Measurements from ENCODE around the gene CLEC2B. TPM values are rescaled to one million over a fixed set of nuclear protein-coding genes. Genes with fewer than 3 reads are reported as not detected.
"Not testable (repeated sequence)": the region's sequence is repeated elsewhere in the genome, so short reads cannot be mapped to it uniquely, and the experiment has no call there.

The CLEC2B gene
- total RNA-seq: 10 to 100 TPM in 1 of 2 experiments, 1 to 10 TPM in 1; 10.0 to 10.8 TPM

DNA sequence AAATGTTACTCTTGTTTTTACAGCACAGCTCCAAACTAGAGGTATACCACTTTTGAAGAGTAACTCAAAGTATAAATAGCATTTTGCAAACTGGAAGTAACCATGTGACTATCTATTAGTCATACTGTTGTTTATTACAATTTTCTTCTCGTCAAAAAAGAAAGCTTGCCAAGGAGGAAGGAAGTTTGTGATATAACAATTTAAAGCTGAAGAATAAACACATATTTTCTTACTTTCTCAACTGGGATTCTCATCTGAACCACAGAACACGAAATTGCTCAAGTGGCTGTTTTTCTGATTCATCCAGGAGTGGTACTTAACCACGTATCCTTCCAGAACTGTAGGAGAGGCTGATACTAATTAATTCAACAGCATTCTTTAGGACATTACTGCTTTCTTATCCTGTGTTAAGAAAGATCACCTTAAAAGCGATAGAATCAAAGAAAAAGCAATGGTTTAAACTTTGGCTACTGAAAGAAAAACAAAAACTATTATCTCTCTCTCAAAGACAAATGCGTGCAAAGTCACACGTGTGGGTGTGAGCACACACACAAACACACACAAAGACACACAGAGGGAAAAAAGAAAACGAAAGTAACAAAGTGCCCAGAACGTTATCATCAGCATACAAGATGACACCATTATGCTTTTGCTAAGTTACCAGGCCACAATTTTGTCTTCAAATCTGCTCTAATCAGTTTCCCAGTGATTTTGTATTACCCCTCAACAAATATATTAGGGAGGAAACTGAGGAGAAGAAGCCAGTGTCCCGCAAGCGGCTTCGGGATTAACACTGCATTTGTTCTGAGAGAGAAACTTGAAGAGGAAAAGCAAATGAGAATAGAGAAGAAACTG lies at the start of gene CLEC2B:
Gene CLEC2B, minus strand, starts transcription at position 48 of the 855 bp plus-strand sequence.
- ChIA-PET CTCF (no interaction called here), POLR2A (interaction anchor here (1.0 kb wide), 1 partner anchor 111 kb away, joined by 5 read pairs; no protein-coding TSS in a partner anchor)

- ChIA-PET POLR2A (interaction anchor here (0.7 kb wide), 1 partner anchor 98 kb away, joined by 5 read pairs; no protein-coding TSS in a partner anchor), CTCF (no interaction called here)
Measured at GRCh38 chr12:9911708-9912107, 42.6 kb upstream of the CLEC2B start.

DNA sequence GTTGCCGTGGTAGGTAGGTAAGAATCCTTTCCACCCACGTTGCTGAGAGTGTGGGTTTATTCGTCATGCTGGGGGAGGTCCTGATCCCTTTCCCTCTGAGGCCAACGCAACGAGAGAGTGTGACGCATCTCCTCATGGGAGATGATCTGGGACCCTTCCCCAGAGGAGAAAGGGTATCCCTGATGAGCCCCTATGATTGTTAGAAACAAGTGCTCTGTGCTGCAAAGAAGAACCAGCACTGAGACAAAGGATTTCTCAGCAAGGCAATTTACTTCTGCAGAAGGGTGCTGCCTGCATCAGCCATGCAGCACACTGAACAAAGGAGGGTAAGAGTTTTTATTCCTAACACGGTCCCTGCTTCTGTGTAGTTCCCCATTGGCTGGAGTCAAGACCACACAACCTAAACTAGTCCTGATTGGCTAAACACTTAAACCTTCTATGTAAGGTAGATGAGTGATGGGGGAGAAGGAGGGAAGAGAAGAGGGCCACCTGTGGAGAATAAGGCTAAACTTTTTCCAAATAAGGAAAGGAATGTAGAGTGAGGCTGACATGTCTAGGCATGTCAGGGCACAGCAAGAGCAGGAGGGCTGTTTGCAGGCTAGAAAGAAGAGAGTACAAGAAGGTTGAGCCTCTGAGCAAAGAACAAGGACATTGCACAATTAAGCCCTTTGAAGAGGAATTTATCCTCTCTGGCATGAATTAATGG lies 41.7 kb upstream of the CLEC2B start:
- ChIA-PET CTCF (no interaction called here), POLR2A (no interaction called here)

GRCh38 chr12:9909724-9910123 lies 40.6 kb upstream of the CLEC2B start:
- ChIA-PET POLR2A (no interaction called here), CTCF (interaction anchor here (0.7 to 0.9 kb wide), 2 partner anchors 16 to 290 kb away, joined by 3 to 4 read pairs; no protein-coding TSS in a partner anchor)

GRCh38 chr12:9908350-9908749 lies 39.2 kb upstream of the CLEC2B start:
- ChIA-PET CTCF (no interaction called here), POLR2A (no interaction called here)

- ChIA-PET CTCF (no interaction called here), POLR2A (no interaction called here)
Measured at GRCh38 chr12:9907769-9908168, 38.6 kb upstream of the CLEC2B start.

GRCh38 chr12:9906873-9907272 lies 37.7 kb upstream of the CLEC2B start:
- ChIA-PET POLR2A (interaction anchor here (0.7 kb wide), 1 partner anchor 28 kb away, joined by 3 read pairs; no protein-coding TSS in a partner anchor), CTCF (interaction anchor here (0.9 to 1.4 kb wide), 2 partner anchors 33 to 156 kb away, joined by 3 to 6 read pairs; no protein-coding TSS in a partner anchor)

- ChIA-PET POLR2A (no interaction called here), CTCF (interaction anchor here (0.6 kb wide), 1 partner anchor 129 kb away, joined by 4 read pairs; no protein-coding TSS in a partner anchor)
Measured at GRCh38 chr12:9902539-9903228, 33.5 kb upstream of the CLEC2B start.

DNA sequence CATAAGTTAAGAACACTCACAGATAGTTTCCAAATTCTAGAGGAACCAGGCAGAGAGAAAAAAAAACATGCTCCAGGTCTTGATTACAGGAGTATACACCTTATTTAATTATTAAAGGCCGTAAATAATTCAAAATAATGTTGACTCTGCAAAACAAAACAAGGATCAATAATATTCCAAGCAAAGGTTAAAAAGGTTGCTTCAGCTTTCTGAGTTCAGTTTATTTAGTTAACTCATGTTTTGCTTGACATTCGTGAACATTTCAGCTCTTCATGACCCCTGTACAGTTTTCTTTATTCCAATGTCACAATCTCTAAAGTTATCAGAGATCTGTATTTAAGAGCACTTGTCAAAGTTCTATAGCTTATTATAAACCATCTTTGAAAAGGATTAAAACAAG lies 31.8 kb upstream of the CLEC2B start:
- POLR2A ChIA-PET: no interaction called here
- CTCF ChIA-PET: no interaction called here

GRCh38 chr12:9899209-9899608 lies 30.1 kb upstream of the CLEC2B start:
- CTCF ChIA-PET: no interaction called here
- POLR2A ChIA-PET: no interaction called here

DNA sequence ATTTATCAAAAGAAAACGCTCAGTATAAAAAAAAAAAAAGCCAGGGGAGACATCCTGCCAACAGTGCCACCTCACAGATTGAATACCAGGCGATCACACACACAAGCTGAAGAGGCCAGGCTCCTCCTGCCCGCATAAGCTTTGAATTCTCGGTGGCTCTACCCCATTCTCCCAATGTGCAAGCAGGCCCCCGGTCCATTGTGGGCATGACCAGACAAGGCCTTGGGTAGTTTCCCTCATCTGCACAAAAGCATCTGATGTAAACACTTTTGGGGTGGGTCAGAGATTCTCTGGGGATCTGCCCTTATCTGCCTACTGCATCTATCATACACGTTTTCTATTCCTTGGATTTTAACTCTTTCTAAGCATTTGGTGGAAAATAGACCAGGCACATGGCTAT lies 28.4 kb upstream of the CLEC2B start:
- POLR2A ChIA-PET: no interaction called here
- CTCF ChIA-PET: interaction anchor here (0.6 kb wide), 1 partner anchor 122 kb away, joined by 3 read pairs; no protein-coding TSS in a partner anchor

DNA sequence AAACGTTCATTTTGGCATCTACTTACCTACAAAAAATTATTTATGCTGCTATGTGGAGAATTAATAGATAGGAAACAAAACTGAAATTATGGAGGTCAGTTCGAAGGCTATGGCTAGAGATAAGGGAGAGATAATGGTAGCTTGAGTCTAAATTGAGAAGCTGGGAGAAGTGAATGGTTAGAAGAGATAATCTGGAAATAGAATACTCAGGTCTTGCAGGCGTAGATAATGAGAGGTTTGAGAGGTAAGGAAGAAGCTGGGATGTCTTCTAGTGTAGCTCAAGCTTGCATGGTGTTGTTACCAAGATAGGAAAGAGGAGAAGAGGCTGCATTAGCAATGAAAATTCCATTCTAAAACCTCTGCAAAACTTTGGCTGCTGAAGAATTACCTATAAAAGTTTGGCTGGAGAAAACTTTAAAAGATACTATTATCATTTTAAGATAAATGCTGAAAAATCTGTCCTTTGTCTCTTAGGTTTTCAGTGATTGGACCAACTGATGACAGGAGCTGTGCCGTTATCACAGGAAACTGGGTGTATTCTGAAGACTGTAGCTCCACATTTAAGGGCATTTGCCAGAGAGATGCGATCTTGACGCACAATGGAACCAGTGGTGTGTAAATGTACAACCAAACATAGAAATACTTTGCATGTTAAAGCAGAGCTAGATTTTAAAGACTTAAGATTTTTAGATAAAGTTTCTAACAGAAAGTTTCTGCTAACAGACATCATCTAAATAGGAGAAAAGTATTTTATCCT lies 26.2 kb upstream of the CLEC2B start:
- POLR2A ChIA-PET: interaction anchor here (0.7 kb wide), 1 partner anchor 312 kb away, joined by 4 read pairs; no protein-coding TSS in a partner anchor
- CTCF ChIA-PET: interaction anchor here (1.3 to 1.5 kb wide), 2 partner anchors 24 to 81 kb away, joined by 3 to 4 read pairs; no protein-coding TSS in a partner anchor

GRCh38 chr12:9888665-9889273 lies 19.6 kb upstream of the CLEC2B start:
- POLR2A ChIA-PET: no interaction called here
- CTCF ChIA-PET: no interaction called here

GRCh38 chr12:9883175-9883574 lies 14.0 kb upstream of the CLEC2B start:
- POLR2A ChIA-PET: no interaction called here
- CTCF ChIA-PET: no interaction called here

DNA sequence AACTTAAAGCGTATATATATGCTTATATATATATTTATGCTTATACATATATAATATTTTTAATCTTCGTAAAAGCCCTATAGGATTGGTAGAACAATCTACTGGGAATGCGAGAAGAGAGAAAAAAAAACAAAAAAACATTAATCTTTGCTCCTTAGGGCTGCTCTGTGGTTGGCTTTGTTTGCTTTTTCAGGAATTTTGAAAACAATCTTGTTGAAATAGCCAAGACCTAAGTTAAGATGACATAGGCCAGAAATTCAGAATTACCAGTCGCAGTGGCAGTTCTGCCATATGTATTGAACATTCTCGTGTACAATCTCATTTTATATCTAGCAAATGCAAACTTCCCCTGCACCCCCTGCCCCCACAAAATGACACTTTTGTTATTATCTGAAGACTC lies 12.8 kb upstream of the CLEC2B start:
- CTCF ChIA-PET: no interaction called here
- POLR2A ChIA-PET: no interaction called here

DNA sequence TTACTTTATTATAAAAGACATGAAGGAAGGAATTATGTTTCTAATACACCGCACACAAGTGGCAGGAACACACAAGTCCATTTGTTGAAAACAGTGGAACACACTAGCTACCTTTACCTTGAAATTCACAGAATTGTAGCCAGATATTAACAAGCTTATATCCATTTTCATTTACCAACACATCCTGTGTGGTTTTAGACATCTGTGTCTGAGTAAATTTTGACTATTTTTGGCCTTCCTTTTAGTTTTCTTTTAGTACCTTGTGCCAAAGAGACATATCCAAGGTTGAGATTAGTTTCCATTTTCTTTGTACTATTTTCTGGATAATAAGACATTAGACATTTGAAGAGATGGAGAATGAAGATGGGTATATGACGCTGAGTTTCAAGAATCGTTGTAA lies 12.1 kb upstream of the CLEC2B start, which contains the start of gene KLRF2:
Gene KLRF2, plus strand, starts transcription at position 244 of the 400 bp plus-strand sequence. Its CDS starts 107 bp downstream, at position 351.
- CTCF ChIA-PET: no interaction called here
- POLR2A ChIA-PET: no interaction called here

GRCh38 chr12:9880532-9881078 lies 11.5 kb upstream of the CLEC2B start:
- CTCF ChIA-PET: no interaction called here
- POLR2A ChIA-PET: no interaction called here

DNA sequence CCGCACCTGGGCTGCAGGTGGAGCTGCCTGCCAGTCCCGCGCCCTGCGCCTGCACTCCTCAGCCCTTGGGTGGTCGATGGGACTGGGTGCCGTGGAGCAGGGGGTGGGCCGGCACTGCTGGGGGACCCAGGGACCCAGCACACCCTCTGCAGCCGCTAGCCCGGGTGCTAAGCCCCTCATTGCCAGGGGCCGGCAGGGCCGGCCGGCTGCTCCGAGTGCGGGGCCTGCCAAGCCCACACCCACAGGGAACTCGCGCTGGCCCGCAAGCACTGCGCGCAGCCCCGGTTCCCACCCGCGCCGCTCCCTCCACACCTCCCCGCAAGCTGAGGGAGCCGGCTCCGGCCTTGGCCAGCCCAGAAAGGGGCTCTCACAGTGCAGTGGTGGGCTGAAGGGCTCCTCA lies 7.0 kb upstream of the CLEC2B start:
- POLR2A ChIA-PET: not testable (repeated sequence)

More for the DNA sequence above, 7.0 kb upstream of the CLEC2B start:
- CTCF ChIA-PET: not testable (repeated sequence)
